ENCODE measurements around the gene SERTAD3. TPM values are rescaled to one million over a fixed set of nuclear protein-coding genes. Genes with fewer than 3 reads are reported as not detected.
A peak's percentile ranks its signal among the peaks of the same experiment; 100 is the strongest.
"Not testable (repeated sequence)": the region's sequence is repeated elsewhere in the genome, so short reads cannot be mapped to it uniquely, and the experiment has no call there.

Gene SERTAD3
- total RNA-seq, 1 donor from 2014 or later: 26.5 TPM

- H3K4me3 Mint-ChIP-seq (ENCODE audit: low read depth): peak overlapping the region; percentile 73
- H3K9me3 Mint-ChIP-seq (ENCODE audit: low read depth): no peaks in the 10 kb centered on the region
- H3K36me3 Mint-ChIP-seq (ENCODE audit: insufficient read depth): no peaks in the 10 kb centered on the region
- H3K4me1 Mint-ChIP-seq (ENCODE audit: low read depth): peaks cover 13% of the 10 kb centered on the region
- H3K27ac Mint-ChIP-seq: peak overlapping the region; percentile 49
- peaks cover 28% of the 10 kb centered on the region for H3K27me3 Mint-ChIP-seq
- no peak for DNase-seq (ENCODE audit: low spot score, unreplicated experiment)
- no peak for TF ChIP-seq CTCF (IDR thresholded peaks at IDR 0.05; ENCODE audit: unreplicated experiment)
These were observed 22.3 kb upstream of the SERTAD3 start for GRCh38 chr19:40466219-40466984.

- Mint-ChIP-seq H3K36me3 (ENCODE audit: insufficient read depth) (no peaks in the 10 kb centered on the region), H3K4me3 (ENCODE audit: low read depth) (peak within 1 kb of the TSS; percentile 73), H3K4me1 (ENCODE audit: low read depth) (peaks cover 13% of the 10 kb centered on the region), H3K27ac (peak within 1 kb of the TSS; percentile 93), H3K27me3 (peaks cover 28% of the 10 kb centered on the region), H3K9me3 (ENCODE audit: low read depth) (no peaks in the 10 kb centered on the region)
- no peak for TF ChIP-seq CTCF (IDR thresholded peaks at IDR 0.05; ENCODE audit: unreplicated experiment)
- DNase-seq (ENCODE audit: low spot score, unreplicated experiment): peak; percentile 99
These were observed 21.6 kb upstream of the SERTAD3 start, which contains the start of gene BLVRB for GRCh38 chr19:40465557-40466218. Gene BLVRB, minus strand, starts transcription at chr19:40465745. Its CDS starts 57 bp downstream, at chr19:40465688.

GRCh38 chr19:40465025-40465556 lies 21.0 kb upstream of the SERTAD3 start:
- DNase-seq (ENCODE audit: low spot score, unreplicated experiment): no peak
- Mint-ChIP-seq H3K4me1 (ENCODE audit: low read depth) (peaks cover 13% of the 10 kb centered on the region), H3K36me3 (ENCODE audit: insufficient read depth) (no peaks in the 10 kb centered on the region), H3K27ac (peak overlapping the region; percentile 93), H3K9me3 (ENCODE audit: low read depth) (no peaks in the 10 kb centered on the region), H3K4me3 (ENCODE audit: low read depth) (peak overlapping the region; percentile 73), H3K27me3 (peaks cover 28% of the 10 kb centered on the region)
- TF ChIP-seq CTCF (IDR thresholded peaks at IDR 0.05; ENCODE audit: unreplicated experiment): no peak

GRCh38 chr19:40464059-40465024 lies 20.2 kb upstream of the SERTAD3 start:
- H3K27ac Mint-ChIP-seq: peak overlapping the region; percentile 93
- peak; percentile 84 for DNase-seq (ENCODE audit: low spot score, unreplicated experiment)
- peak; percentile 75 for TF ChIP-seq CTCF (IDR thresholded peaks at IDR 0.05; ENCODE audit: unreplicated experiment)
- peaks cover 13% of the 10 kb centered on the region for H3K4me1 Mint-ChIP-seq (ENCODE audit: low read depth)
- no peaks in the 10 kb centered on the region for H3K9me3 Mint-ChIP-seq (ENCODE audit: low read depth)
- H3K36me3 Mint-ChIP-seq (ENCODE audit: insufficient read depth): no peaks in the 10 kb centered on the region
- peaks cover 28% of the 10 kb centered on the region for H3K27me3 Mint-ChIP-seq
- peak overlapping the region; percentile 73 for H3K4me3 Mint-ChIP-seq (ENCODE audit: low read depth)

- DNase-seq (ENCODE audit: low spot score, unreplicated experiment); H3K36me3 Mint-ChIP-seq (ENCODE audit: insufficient read depth); H3K4me3 Mint-ChIP-seq (ENCODE audit: low read depth); H3K27ac Mint-ChIP-seq; H3K9me3 Mint-ChIP-seq (ENCODE audit: low read depth): not testable (repeated sequence)
- H3K4me1 Mint-ChIP-seq (ENCODE audit: low read depth): peaks cover 13% of the 10 kb centered on the region
- H3K27me3 Mint-ChIP-seq: peaks cover 21% of the 10 kb centered on the region
These were observed 19.5 kb upstream of the SERTAD3 start for GRCh38 chr19:40463587-40464037.

All from progenitor cell of endocrine pancreas (in vitro differentiated cells).